Transverse colon (tissue), 4 donors: ENCODE results near the gene PPP1CA. TPM values are rescaled to one million over a fixed set of nuclear protein-coding genes. Genes with fewer than 3 reads are reported as not detected.

Experiments used
- DNase-seq: peaks from one replicate; pipeline ENCODE4 v3.0.0-alpha.2; 2019
- H3K27ac ChIP-seq, 4 donors: fragments of 200-600 bp; sonication (generic); 2 replicates each; pipeline ENCODE4 v1.5.1; 2016 to 2018; ENCODE audit warnings: inconsistent platforms in 4 of 4
- H3K27me3 ChIP-seq: fragments of 200-600 bp; sonication (generic); 2 replicates; pipeline ENCODE4 v1.5.1; 2017; ENCODE audit warnings: inconsistent platforms
- H3K36me3 ChIP-seq, 4 donors: fragments of 200-600 bp; sonication (generic); 2 replicates each; pipeline ENCODE4 v1.5.1; 2017 to 2019; ENCODE audit warnings: inconsistent platforms in 4 of 4
- H3K4me1 ChIP-seq, 4 donors: fragments of 200-600 bp; sonication (generic); 2 replicates each; pipeline ENCODE4 v1.5.1; 2017 to 2020; ENCODE audit warnings: inconsistent platforms in 4 of 4
- H3K4me3 ChIP-seq, 4 donors: fragments of 200-600 bp; sonication (generic); 1 replicate in 1 of 4; 2 replicates in 3 of 4; pipeline versions ENCODE4 v1.5.1 to v1.6.1; 2017 to 2019; ENCODE audit warnings: inconsistent platforms in 4 of 4
- H3K9me3 ChIP-seq, 2 donors: fragments of 200-600 bp; sonication (generic); 2 replicates each; pipeline ENCODE4 v1.5.1; 2017 to 2019; ENCODE audit warnings: inconsistent platforms in 2 of 2
- CTCF ChIP-seq, 5 experiments: fragments of 200-600 bp in 3 of 5; fragments of 450-650 bp in 2 of 5; sonication (generic) in 3 of 5; IDR thresholded peaks; 1 replicate in 2 of 5; 2 replicates in 3 of 5; pipeline ENCODE4 v1.5.1; 2016 to 2017; ENCODE audit warnings: antibody characterized with exemption in 5 of 5, inconsistent platforms in 3 of 5, mild to moderate bottlenecking in 2 of 5, moderate library complexity in 1 of 5
- EP300 ChIP-seq: sonication (generic); formaldehyde crosslinking; IDR thresholded peaks from one replicate; pipeline ENCODE4 v1.6.1; 2017; ENCODE audit warnings: antibody characterized with exemption, low read depth
- POLR2A ChIP-seq: fragments of 450-650 bp; IDR thresholded peaks from one replicate; pipeline ENCODE4 v1.6.1; 2016; ENCODE audit warnings: antibody characterized with exemption, mild to moderate bottlenecking, moderate library complexity
- POLR2AphosphoS5 ChIP-seq, 3 donors: sonication (generic); formaldehyde crosslinking; IDR thresholded peaks; one replicate each; pipeline ENCODE4 v1.6.1; 2016; ENCODE audit warnings: antibody characterized with exemption in 3 of 3
- WGBS, 2 donors: methylation state at CpG; one replicate each; pipeline ENCODE4 v1.1.5; 2018; ENCODE audit warnings: low coverage in 1 of 2; 5-methylcytosine and 5-hydroxymethylcytosine counted together
- in situ Hi-C, 4 donors: fragments of 200-750 bp; cut with MboI; loops; one replicate each; pipeline versions ENCODE4 v1.15.0 to v1.15.1; 2017; ENCODE audit warnings: low sequenced_read_pairs in 3 of 4, low pct_ligation_motif_present in 1 of 4, low pct_unique_long_range_greater_than_20kb in 1 of 4
- intact Hi-C: fragments of 100-400 bp; cut with DNase I; formaldehyde crosslinking; loops from one replicate; pipeline ENCODE4 v1.15.1; 2023; ENCODE audit warnings: low total_unique reads
- total RNA-seq, 4 donors: library from RNA; depleted of rRNA; stranded (reverse); fragments of >200 nt; gene quantifications; one replicate each; pipeline ENCODE4 v1.1.0, GENCODE V29; 2016

PPP1CA gene
- total RNA-seq, 4 donors from 2014 or later = 83.0 to 251 (median 163) TPM

- H3K27me3 ChIP-seq = no peaks in the 10 kb centered on the region
- no peak overlapping the region for H3K27ac ChIP-seq
- in situ Hi-C loops = loop anchor here in 3 of 4 donors (10.0 to 25.0 kb wide), 2 partner anchors 87 to 135 kb away; partner anchors contain the start of genes AIP (in 2 of the 3) and GRK2 (in 1 of the 3)
- intact Hi-C loops = no loop called here
- peaks cover 23 to 46% (median 32%) of the 10 kb centered on the region in 4 donors for H3K4me1 ChIP-seq
- no peak for DNase-seq
- no peak overlapping the region for H3K4me3 ChIP-seq
- no peaks in the 10 kb centered on the region for H3K9me3 ChIP-seq
- peaks cover 0 to 24% (median 9%) of the 10 kb centered on the region in 4 donors for H3K36me3 ChIP-seq
- TF ChIP-seq POLR2A = peak; percentile 10
- no peak for TF ChIP-seq CTCF (IDR thresholded peaks at IDR 0.05)
- no peak for TF ChIP-seq POLR2AphosphoS5 (IDR thresholded peaks at IDR 0.05)
- WGBS, 2 donors = 82% methylated on average over 6 of the region's 6 CpGs; no CpG with 5 or more reads in 1 of the 2 donors
Measured at GRCh38 chr11:67397536-67397935, 4.1 kb downstream of the PPP1CA start.

- no peaks in the 10 kb centered on the region for H3K9me3 ChIP-seq
- H3K36me3 ChIP-seq = peaks cover 0 to 24% (median 9%) of the 10 kb centered on the region in 4 donors
- 58 to 100% methylated on average over 1 to 13 of the region's 13 CpGs for WGBS, 2 donors
- no peaks in the 10 kb centered on the region for H3K27me3 ChIP-seq
- intact Hi-C loops (no loop called here), in situ Hi-C loops (loop anchor here in 3 of 4 donors (10.0 to 25.0 kb wide), 2 partner anchors 88 to 134 kb away; partner anchors contain the start of genes AIP (in 2 of the 3) and GRK2 (in 1 of the 3))
- peaks cover 19 to 43% (median 30%) of the 10 kb centered on the region in 4 donors for H3K4me1 ChIP-seq
- TF ChIP-seq POLR2AphosphoS5 (IDR thresholded peaks at IDR 0.05) = peak in 1 of 3 donors; percentile 21
- no peak for TF ChIP-seq POLR2A
- no peak overlapping the region for H3K27ac ChIP-seq
- no peak for DNase-seq
- H3K4me3 ChIP-seq = no peak overlapping the region
Measured at GRCh38 chr11:67396587-67397389, 4.9 kb downstream of the PPP1CA start.

GRCh38 chr11:67396259-67396581 is 5.4 kb downstream of the PPP1CA start:
- TF ChIP-seq POLR2AphosphoS5 (IDR thresholded peaks at IDR 0.05) (no peak), CTCF (IDR thresholded peaks at IDR 0.05) (no peak), POLR2A (no peak), EP300 (no peak)
- Histone ChIP-seq H3K36me3 (peaks cover 0 to 24% (median 9%) of the 10 kb centered on the region in 4 donors), H3K4me3 (no peak overlapping the region), H3K4me1 (peaks cover 19 to 43% (median 31%) of the 10 kb centered on the region in 4 donors), H3K27me3 (no peaks in the 10 kb centered on the region), H3K27ac (no peak overlapping the region), H3K9me3 (no peaks in the 10 kb centered on the region)
- no peak for DNase-seq
- WGBS, 2 donors = 89% methylated on average over 7 of the region's 7 CpGs; no CpG with 5 or more reads in 1 of the 2 donors
- in situ Hi-C loops = loop anchor here in 3 of 4 donors (10.0 to 25.0 kb wide), 2 partner anchors 89 to 134 kb away; partner anchors contain the start of genes AIP (in 2 of the 3) and GRK2 (in 1 of the 3)
- intact Hi-C loops = no loop called here

GRCh38 chr11:67395555-67396258 is 6.0 kb downstream of the PPP1CA start:
- TF ChIP-seq CTCF (IDR thresholded peaks at IDR 0.05) (no peak), POLR2AphosphoS5 (IDR thresholded peaks at IDR 0.05) (no peak), EP300 (no peak), POLR2A (no peak)
- Histone ChIP-seq H3K36me3 (peaks cover 0 to 24% (median 9%) of the 10 kb centered on the region in 4 donors), H3K27ac (no peak overlapping the region), H3K9me3 (no peaks in the 10 kb centered on the region), H3K4me3 (no peak overlapping the region), H3K4me1 (peaks cover 22 to 45% (median 32%) of the 10 kb centered on the region in 4 donors), H3K27me3 (no peaks in the 10 kb centered on the region)
- DNase-seq = no peak
- intact Hi-C loops = no loop called here
- WGBS, 2 donors = 84% methylated on average over 18 of the region's 19 CpGs; no CpG with 5 or more reads in 1 of the 2 donors
- in situ Hi-C loops = loop anchor here in 3 of 4 donors (10.0 to 25.0 kb wide), 2 partner anchors 89 to 133 kb away; partner anchors contain the start of genes AIP (in 2 of the 3) and GRK2 (in 1 of the 3)
